OCI-LY1 (cell line): ENCODE data around the gene ARID3A.

Source experiments
- H2AFZ ChIP-seq: fragments of 200-600 bp; sonication (generic), shearing (Covaris generic); 2 replicates; pipeline ENCODE4 v1.6.0; 2014; ENCODE audit warnings: antibody characterized with exemption, mild to moderate bottlenecking, low read length
- H3F3A ChIP-seq: fragments of 200-600 bp; sonication (generic), shearing (Covaris generic); 2 replicates; pipeline ENCODE4 v1.6.0; 2014; ENCODE audit warnings: mild to moderate bottlenecking, antibody characterized with exemption, low read length, moderate library complexity; ENCODE audit not compliant: insufficient read depth
- H3K27ac ChIP-seq: fragments of 200-600 bp; sonication (generic); 2 replicates; pipeline ENCODE4 v1.5.1; 2014; ENCODE audit warnings: low read length, mixed run types, mild to moderate bottlenecking, low read depth; ENCODE audit not compliant: poor library complexity, severe bottlenecking
- H3K27me3 ChIP-seq: fragments of 200-600 bp; sonication (generic); 2 replicates; pipeline ENCODE4 v1.6.0; 2014; ENCODE audit warnings: antibody characterized with exemption, mild to moderate bottlenecking, low read length, moderate library complexity; ENCODE audit not compliant: insufficient read depth
- H3K36me3 ChIP-seq: fragments of 200-600 bp; sonication (generic); 2 replicates; pipeline ENCODE4 v1.6.1; 2014; ENCODE audit warnings: mild to moderate bottlenecking, antibody characterized with exemption, low read length, moderate library complexity, mixed read lengths; ENCODE audit not compliant: insufficient read depth
- H3K4me1 ChIP-seq: fragments of 200-600 bp; sonication (generic); 2 replicates; pipeline ENCODE4 v1.5.1; 2014; ENCODE audit warnings: mild to moderate bottlenecking, low read length, moderate library complexity; ENCODE audit not compliant: insufficient read depth, severe bottlenecking
- H3K4me2 ChIP-seq: fragments of 200-600 bp; sonication (generic), shearing (Covaris generic); 2 replicates; pipeline ENCODE4 v1.6.1; 2014; ENCODE audit warnings: low read length
- H3K4me3 ChIP-seq: fragments of 200-600 bp; sonication (generic); 2 replicates; pipeline ENCODE4 v1.5.1; 2014; ENCODE audit warnings: low read length, low read depth, mild to moderate bottlenecking, mixed read lengths; ENCODE audit not compliant: poor library complexity, severe bottlenecking
- H3K79me2 ChIP-seq: fragments of 200-600 bp; shearing (Covaris generic); 2 replicates; pipeline ENCODE4 v1.6.1; 2016; ENCODE audit warnings: mixed run types, low read length, mixed read lengths; ENCODE audit not compliant: insufficient read depth
- H3K9ac ChIP-seq: fragments of 200-600 bp; sonication (generic), shearing (Covaris generic); 2 replicates; pipeline ENCODE4 v1.6.1; 2014; ENCODE audit warnings: mild to moderate bottlenecking, low read length, mixed read lengths
- H3K9me2 ChIP-seq: fragments of 200-600 bp; sonication (generic), shearing (Covaris generic); 2 replicates; pipeline ENCODE4 v1.6.1; 2014; ENCODE audit warnings: low read depth, mild to moderate bottlenecking, low read length, mixed read lengths
- H3K9me3 ChIP-seq: fragments of 200-600 bp; shearing (Covaris generic); 2 replicates; pipeline ENCODE4 v1.6.1; 2014; ENCODE audit warnings: low read length, mixed read lengths
- H4K20me1 ChIP-seq: fragments of 200-600 bp; sonication (generic), shearing (Covaris generic); 2 replicates; pipeline ENCODE4 v1.6.0; 2016; ENCODE audit warnings: mild to moderate bottlenecking, low read length; ENCODE audit not compliant: insufficient read depth
- CTCF ChIP-seq: fragments of 200-600 bp; sonication (generic), shearing (Covaris generic); IDR thresholded peaks from 2 replicates; pipeline ENCODE4 v1.5.1; 2017; ENCODE audit warnings: mild to moderate bottlenecking, antibody characterized with exemption, low read length, moderate library complexity, mixed read lengths
- EZH2 ChIP-seq: fragments of 200-600 bp; sonication (generic), shearing (Covaris generic); IDR thresholded peaks from 2 replicates; pipeline ENCODE4 v1.8.0; 2017; ENCODE audit warnings: borderline replicate concordance, mixed run types, mild to moderate bottlenecking, antibody characterized with exemption, low read length, moderate library complexity, mixed read lengths

The ARID3A gene

GRCh38 chr19:996051-996838 is 70.4 kb downstream of the ARID3A start:
- no peaks in the 10 kb centered on the region for H4K20me1 ChIP-seq
- H3K79me2 ChIP-seq: no peaks in the 10 kb centered on the region
- no peak overlapping the region for H3K4me3 ChIP-seq
- H3F3A ChIP-seq: no peaks in the 10 kb centered on the region
- no peak overlapping the region for H3K27ac ChIP-seq
- H3K27me3 ChIP-seq: no peaks in the 10 kb centered on the region; the same call in 1 of the 2 replicates
- no peak for TF ChIP-seq EZH2
- no peak for TF ChIP-seq CTCF
- no peak overlapping the region; the same call in 1 of the 2 replicates for H3K4me2 ChIP-seq
- no peaks in the 10 kb centered on the region for H3K9me3 ChIP-seq
- H2AFZ ChIP-seq: no peak overlapping the region
- H3K36me3 ChIP-seq: peaks cover 16% of the 10 kb centered on the region
- H3K9ac ChIP-seq: no peak overlapping the region
- H3K4me1 ChIP-seq: no peaks in the 10 kb centered on the region
- H3K9me2 ChIP-seq: no peaks in the 10 kb centered on the region

GRCh38 chr19:998064-998463 is 72.2 kb downstream of the ARID3A start:
- Histone ChIP-seq H3K9me3 (no peaks in the 10 kb centered on the region), H3K4me3 (no peak overlapping the region), H4K20me1 (no peaks in the 10 kb centered on the region), H3K27me3 (peaks cover 3% of the 10 kb centered on the region; the same call in 1 of the 2 replicates), H3K9me2 (no peaks in the 10 kb centered on the region), H2AFZ (no peak overlapping the region), H3K4me1 (no peaks in the 10 kb centered on the region), H3K36me3 (peaks cover 10% of the 10 kb centered on the region), H3K9ac (no peak overlapping the region), H3K27ac (no peak overlapping the region), H3K79me2 (no peaks in the 10 kb centered on the region), H3F3A (no peaks in the 10 kb centered on the region), H3K4me2 (no peak overlapping the region)
- TF ChIP-seq CTCF (no peak), EZH2 (no peak)

GRCh38 chr19:999379-999719 is 73.5 kb downstream of the ARID3A start:
- no peak overlapping the region for H3K27ac ChIP-seq
- H3K4me2 ChIP-seq: no peak overlapping the region
- no peaks in the 10 kb centered on the region for H4K20me1 ChIP-seq
- H3K9me3 ChIP-seq: no peaks in the 10 kb centered on the region
- H3K4me3 ChIP-seq: no peak overlapping the region
- H3F3A ChIP-seq: no peaks in the 10 kb centered on the region
- H3K9me2 ChIP-seq: no peaks in the 10 kb centered on the region
- H3K79me2 ChIP-seq: no peaks in the 10 kb centered on the region
- H3K27me3 ChIP-seq: peaks cover 12% of the 10 kb centered on the region; the same call in 1 of the 2 replicates
- TF ChIP-seq EZH2 (no peak), CTCF (no peak)
- no peak overlapping the region for H3K9ac ChIP-seq
- no peaks in the 10 kb centered on the region for H3K4me1 ChIP-seq
- peaks cover 6% of the 10 kb centered on the region for H3K36me3 ChIP-seq
- H2AFZ ChIP-seq: no peak overlapping the region
